ENCODE data around the gene FAM3D.

GRCh38 chr3:58633157-58633865 is 33.3 kb downstream of the FAM3D start:
- TF ChIP-seq CTCF (IDR thresholded peaks at IDR 0.05) = no peak
- TF ChIP-seq EP300 (IDR thresholded peaks at IDR 0.05) = no peak
